ENCODE measurements around the gene SH3D19.

The SH3D19 gene

GRCh38 chr4:151199319-151200190, 125.8 kb downstream of the SH3D19 start:
- FAIRE-seq = no peak
- no peak for DNase-seq (ENCODE audit: insufficient read length, low spot score)
- TF ChIP-seq PAX5 (IDR thresholded peaks at IDR 0.05; ENCODE audit: insufficient read depth, low read length, severe bottlenecking) (no peak), POU2F2 (IDR thresholded peaks at IDR 0.05; ENCODE audit: low read depth, low read length) (no peak), TAF1 (IDR thresholded peaks at IDR 0.05; ENCODE audit: low read depth, low read length) (no peak), POLR2AphosphoS5 (IDR thresholded peaks at IDR 0.05; ENCODE audit: low read depth, low read length) (no peak), SPI1 (IDR thresholded peaks at IDR 0.05; ENCODE audit: low read depth, low read length) (no peak), POLR2A (IDR thresholded peaks at IDR 0.05; ENCODE audit: low read depth, low read length) (no peak)

- no peak for TF ChIP-seq PAX5 (IDR thresholded peaks at IDR 0.05; ENCODE audit: insufficient read depth, low read length, severe bottlenecking)
- FAIRE-seq (no peak), DNase-seq (ENCODE audit: insufficient read length, low spot score) (no peak)
Observed at GRCh38 chr4:151198748-151199147, 126.7 kb downstream of the SH3D19 start.

GRCh38 chr4:151197247-151197646, 128.2 kb downstream of the SH3D19 start:
- no peak for TF ChIP-seq POU2F2 (IDR thresholded peaks at IDR 0.05; ENCODE audit: low read depth, low read length)
- no peak for TF ChIP-seq SPI1 (IDR thresholded peaks at IDR 0.05; ENCODE audit: low read depth, low read length)
- no peak for TF ChIP-seq TAF1 (IDR thresholded peaks at IDR 0.05; ENCODE audit: low read depth, low read length)
- DNase-seq (ENCODE audit: insufficient read length, low spot score) = no peak
- no peak for FAIRE-seq

- no peak for TF ChIP-seq POLR2AphosphoS5 (IDR thresholded peaks at IDR 0.05; ENCODE audit: low read depth, low read length)
- no peak for TF ChIP-seq PAX5 (IDR thresholded peaks at IDR 0.05; ENCODE audit: insufficient read depth, low read length, severe bottlenecking)
- no peak for FAIRE-seq
- DNase-seq (ENCODE audit: insufficient read length, low spot score) = no peak
Observed at GRCh38 chr4:151195801-151196200, 129.6 kb downstream of the SH3D19 start.

- no peak for DNase-seq (ENCODE audit: insufficient read length, low spot score)
- no peak for TF ChIP-seq POU2F2 (IDR thresholded peaks at IDR 0.05; ENCODE audit: low read depth, low read length)
- no peak for TF ChIP-seq POLR2A (IDR thresholded peaks at IDR 0.05; ENCODE audit: low read depth, low read length)
- TF ChIP-seq POLR2AphosphoS5 (IDR thresholded peaks at IDR 0.05; ENCODE audit: low read depth, low read length) = no peak
- TF ChIP-seq PAX5 (IDR thresholded peaks at IDR 0.05; ENCODE audit: insufficient read depth, low read length, severe bottlenecking) = no peak
- TF ChIP-seq SPI1 (IDR thresholded peaks at IDR 0.05; ENCODE audit: low read depth, low read length) = no peak
- no peak for FAIRE-seq
Observed at GRCh38 chr4:151193414-151193813, 132.0 kb downstream of the SH3D19 start.

- no peak for DNase-seq (ENCODE audit: insufficient read length, low spot score)
- FAIRE-seq = no peak
- TF ChIP-seq PAX5 (IDR thresholded peaks at IDR 0.05; ENCODE audit: insufficient read depth, low read length, severe bottlenecking) (no peak), TAF1 (IDR thresholded peaks at IDR 0.05; ENCODE audit: low read depth, low read length) (no peak), POLR2AphosphoS5 (IDR thresholded peaks at IDR 0.05; ENCODE audit: low read depth, low read length) (no peak), POLR2A (IDR thresholded peaks at IDR 0.05; ENCODE audit: low read depth, low read length) (no peak), POU2F2 (IDR thresholded peaks at IDR 0.05; ENCODE audit: low read depth, low read length) (no peak), SPI1 (IDR thresholded peaks at IDR 0.05; ENCODE audit: low read depth, low read length) (no peak)
Observed at GRCh38 chr4:151192556-151193235, 132.7 kb downstream of the SH3D19 start.

- TF ChIP-seq PAX5 (IDR thresholded peaks at IDR 0.05; ENCODE audit: insufficient read depth, low read length, severe bottlenecking) = no peak
- no peak for TF ChIP-seq POU2F2 (IDR thresholded peaks at IDR 0.05; ENCODE audit: low read depth, low read length)
- TF ChIP-seq TAF1 (IDR thresholded peaks at IDR 0.05; ENCODE audit: low read depth, low read length) = no peak
- no peak for TF ChIP-seq POLR2A (IDR thresholded peaks at IDR 0.05; ENCODE audit: low read depth, low read length)
- no peak for TF ChIP-seq POLR2AphosphoS5 (IDR thresholded peaks at IDR 0.05; ENCODE audit: low read depth, low read length)
- TF ChIP-seq SPI1 (IDR thresholded peaks at IDR 0.05; ENCODE audit: low read depth, low read length) = no peak
- DNase-seq (ENCODE audit: insufficient read length, low spot score) (no peak), FAIRE-seq (no peak)
Observed at GRCh38 chr4:151184523-151185458, 140.6 kb downstream of the SH3D19 start.

- no peak for TF ChIP-seq POLR2AphosphoS5 (IDR thresholded peaks at IDR 0.05; ENCODE audit: low read depth, low read length)
- no peak for TF ChIP-seq SPI1 (IDR thresholded peaks at IDR 0.05; ENCODE audit: low read depth, low read length)
- no peak for TF ChIP-seq POLR2A (IDR thresholded peaks at IDR 0.05; ENCODE audit: low read depth, low read length)
- no peak for TF ChIP-seq TAF1 (IDR thresholded peaks at IDR 0.05; ENCODE audit: low read depth, low read length)
- no peak for TF ChIP-seq PAX5 (IDR thresholded peaks at IDR 0.05; ENCODE audit: insufficient read depth, low read length, severe bottlenecking)
- TF ChIP-seq POU2F2 (IDR thresholded peaks at IDR 0.05; ENCODE audit: low read depth, low read length) = no peak
- FAIRE-seq = no peak
Observed at GRCh38 chr4:151182455-151182996, 142.9 kb downstream of the SH3D19 start.

GRCh38 chr4:151176685-151177084, 148.7 kb downstream of the SH3D19 start:
- TF ChIP-seq POLR2A (IDR thresholded peaks at IDR 0.05; ENCODE audit: low read depth, low read length) (no peak), POU2F2 (IDR thresholded peaks at IDR 0.05; ENCODE audit: low read depth, low read length) (no peak)
- DNase-seq (ENCODE audit: insufficient read length, low spot score) = no peak

More at GRCh38 chr4:151182455-151182996, 142.9 kb downstream of the SH3D19 start:
- DNase-seq (ENCODE audit: insufficient read length, low spot score) = no peak

More at GRCh38 chr4:151176685-151177084, 148.7 kb downstream of the SH3D19 start:
- FAIRE-seq = no peak

Data from GM12891 (cell line).